Activated gamma-delta T cell (primary cell): Measurements from ENCODE around the gene ANKHD1.
"Not testable (repeated sequence)": the region's sequence is repeated elsewhere in the genome, so short reads cannot be mapped to it uniquely, and the experiment has no call there.

Source experiments
- DNase-seq: peaks from one replicate; lab custom pipeline; 2025; lab: John Stamatoyannopoulos, UW

The ANKHD1 gene

DNA sequence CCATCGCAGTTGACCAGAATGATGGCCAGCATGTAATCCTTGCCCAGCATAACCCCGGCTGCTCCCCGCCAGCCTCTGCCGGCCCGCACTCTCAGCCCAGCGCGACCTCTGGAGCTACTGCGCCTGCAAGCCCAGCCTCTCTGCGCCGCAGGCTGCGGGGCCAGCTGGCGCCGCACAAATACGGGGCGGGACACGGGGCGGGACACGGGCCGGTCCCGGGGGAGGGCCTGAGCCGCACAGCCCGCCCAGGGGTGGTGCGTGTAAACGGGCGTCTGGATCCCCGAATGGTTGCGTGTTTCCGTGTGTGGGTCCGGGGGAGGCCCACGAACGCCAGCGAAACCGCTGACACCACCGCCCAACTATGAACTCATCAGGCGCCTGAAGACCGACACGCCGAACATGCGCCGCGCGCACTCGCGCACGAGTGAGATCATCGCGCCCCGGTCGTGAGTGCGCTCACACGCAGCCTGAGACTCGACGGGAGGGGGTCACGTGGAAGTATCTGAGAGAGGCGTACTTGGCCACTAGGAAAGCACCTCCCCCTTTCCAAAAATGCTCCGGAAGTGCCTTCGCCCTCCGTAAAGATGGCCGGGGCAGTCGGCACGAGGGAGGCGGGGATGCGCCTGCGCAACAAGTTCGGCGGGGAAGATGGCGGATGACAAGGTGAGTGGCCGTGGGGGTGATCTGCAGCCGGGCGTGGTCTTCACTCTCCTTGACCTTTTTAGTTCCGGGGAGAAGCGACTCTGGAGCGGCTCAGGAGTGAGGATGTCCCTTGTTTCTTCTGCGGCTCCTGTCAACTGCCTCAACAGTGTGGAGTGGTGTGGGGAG is 162.8 kb downstream of the ANKHD1 start, which contains the start of the genes APBB3 and SLC35A4:
TSS of gene APBB3 (minus strand) at position 403 of the 828 bp plus-strand sequence. CDS start at position 50, 353 bp downstream.
TSS of gene SLC35A4 (plus strand) at position 633 of the 828 bp plus-strand sequence. CDS start 2,342 bp downstream, outside the sequence.
- DNase-seq: peak; percentile 99

DNA sequence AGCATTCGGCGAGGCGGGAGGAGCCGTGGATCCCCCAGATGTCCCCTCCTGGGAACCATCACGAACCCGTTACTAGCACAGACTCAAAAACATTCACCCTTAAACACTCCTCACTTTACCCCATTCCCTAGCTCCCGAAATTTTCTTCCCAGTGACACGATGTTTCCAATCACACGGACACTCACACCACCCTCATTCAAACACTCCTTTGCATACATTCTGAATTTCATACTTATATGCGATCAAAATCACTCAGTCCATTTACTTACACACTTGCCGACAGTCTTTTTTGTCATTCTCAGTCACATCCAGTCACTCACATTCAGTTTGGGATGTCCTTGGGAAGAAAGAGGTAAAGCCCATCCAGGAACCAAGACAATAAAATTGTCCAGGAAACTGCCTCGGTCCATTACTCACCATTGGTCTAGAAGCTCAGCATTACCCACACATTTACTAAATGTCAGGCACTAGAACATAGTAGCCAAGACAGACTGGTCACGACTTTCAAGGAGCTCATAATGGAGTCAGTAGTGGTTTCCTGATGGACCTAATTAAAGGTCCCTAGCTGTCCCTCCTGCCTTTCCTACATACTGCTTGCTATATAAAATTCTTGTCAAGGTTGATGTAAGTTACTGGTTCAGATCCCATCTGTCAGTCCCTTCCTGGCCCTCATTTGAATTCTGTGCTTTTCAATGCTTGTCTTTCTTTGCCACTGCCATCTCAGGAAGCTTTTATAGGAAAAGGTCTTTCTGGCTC is 163.6 kb downstream of the ANKHD1 start:
- DNase-seq: no peak

DNA sequence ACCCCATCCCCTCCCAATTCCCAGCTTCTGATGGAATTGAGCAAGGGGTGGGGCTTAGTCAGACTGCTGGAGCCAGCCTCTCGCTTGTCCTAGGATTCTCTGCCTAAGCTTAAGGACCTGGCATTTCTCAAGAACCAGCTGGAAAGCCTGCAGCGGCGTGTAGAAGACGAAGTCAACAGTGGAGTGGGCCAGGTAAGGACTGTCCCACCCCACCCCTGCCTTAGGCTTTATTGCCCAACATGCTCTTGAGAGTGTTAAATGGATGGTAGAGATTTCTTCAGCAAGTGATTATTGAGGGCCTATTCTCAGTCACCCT is 164.1 kb downstream of the ANKHD1 start:
- DNase-seq: no peak

DNA sequence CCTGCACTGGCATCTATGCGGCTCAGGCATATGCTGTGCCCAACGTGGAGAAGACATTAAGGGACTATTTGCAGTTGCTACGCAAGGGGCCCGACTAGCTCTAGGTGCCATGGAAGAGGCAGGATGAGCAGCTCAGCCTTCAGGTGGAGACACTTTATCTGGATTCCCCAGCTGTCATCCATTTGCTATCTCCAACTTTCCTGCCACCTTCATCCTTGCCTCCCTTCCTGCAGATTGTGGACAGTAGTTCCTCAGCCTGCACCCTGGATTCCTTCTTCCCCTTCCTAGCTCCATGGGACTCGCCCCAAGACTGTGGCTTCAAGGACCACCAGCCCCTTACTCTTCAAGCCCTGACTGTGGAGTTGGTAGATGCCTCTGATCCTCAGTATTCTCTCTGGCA is 165.0 kb downstream of the ANKHD1 start:
- no peak for DNase-seq

DNA sequence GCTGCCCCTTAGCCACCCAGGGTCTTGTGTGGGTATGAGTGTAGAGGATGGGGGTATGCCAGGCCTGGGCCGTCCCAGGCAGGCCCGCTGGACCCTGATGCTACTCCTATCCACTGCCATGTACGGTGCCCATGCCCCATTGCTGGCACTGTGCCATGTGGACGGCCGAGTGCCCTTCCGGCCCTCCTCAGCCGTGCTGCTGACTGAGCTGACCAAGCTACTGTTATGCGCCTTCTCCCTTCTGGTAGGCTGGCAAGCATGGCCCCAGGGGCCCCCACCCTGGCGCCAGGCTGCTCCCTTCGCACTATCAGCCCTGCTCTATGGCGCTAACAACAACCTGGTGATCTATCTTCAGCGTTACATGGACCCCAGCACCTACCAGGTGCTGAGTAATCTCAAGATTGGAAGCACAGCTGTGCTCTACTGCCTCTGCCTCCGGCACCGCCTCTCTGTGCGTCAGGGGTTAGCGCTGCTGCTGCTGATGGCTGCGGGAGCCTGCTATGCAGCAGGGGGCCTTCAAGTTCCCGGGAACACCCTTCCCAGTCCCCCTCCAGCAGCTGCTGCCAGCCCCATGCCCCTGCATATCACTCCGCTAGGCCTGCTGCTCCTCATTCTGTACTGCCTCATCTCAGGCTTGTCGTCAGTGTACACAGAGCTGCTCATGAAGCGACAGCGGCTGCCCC is 165.6 kb downstream of the ANKHD1 start:
- no peak for DNase-seq

DNA sequence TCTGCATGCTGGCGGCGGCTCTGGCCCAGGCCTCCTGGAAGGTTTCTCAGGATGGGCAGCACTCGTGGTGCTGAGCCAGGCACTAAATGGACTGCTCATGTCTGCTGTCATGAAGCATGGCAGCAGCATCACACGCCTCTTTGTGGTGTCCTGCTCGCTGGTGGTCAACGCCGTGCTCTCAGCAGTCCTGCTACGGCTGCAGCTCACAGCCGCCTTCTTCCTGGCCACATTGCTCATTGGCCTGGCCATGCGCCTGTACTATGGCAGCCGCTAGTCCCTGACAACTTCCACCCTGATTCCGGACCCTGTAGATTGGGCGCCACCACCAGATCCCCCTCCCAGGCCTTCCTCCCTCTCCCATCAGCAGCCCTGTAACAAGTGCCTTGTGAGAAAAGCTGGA is 166.2 kb downstream of the ANKHD1 start:
- no peak for DNase-seq

DNA sequence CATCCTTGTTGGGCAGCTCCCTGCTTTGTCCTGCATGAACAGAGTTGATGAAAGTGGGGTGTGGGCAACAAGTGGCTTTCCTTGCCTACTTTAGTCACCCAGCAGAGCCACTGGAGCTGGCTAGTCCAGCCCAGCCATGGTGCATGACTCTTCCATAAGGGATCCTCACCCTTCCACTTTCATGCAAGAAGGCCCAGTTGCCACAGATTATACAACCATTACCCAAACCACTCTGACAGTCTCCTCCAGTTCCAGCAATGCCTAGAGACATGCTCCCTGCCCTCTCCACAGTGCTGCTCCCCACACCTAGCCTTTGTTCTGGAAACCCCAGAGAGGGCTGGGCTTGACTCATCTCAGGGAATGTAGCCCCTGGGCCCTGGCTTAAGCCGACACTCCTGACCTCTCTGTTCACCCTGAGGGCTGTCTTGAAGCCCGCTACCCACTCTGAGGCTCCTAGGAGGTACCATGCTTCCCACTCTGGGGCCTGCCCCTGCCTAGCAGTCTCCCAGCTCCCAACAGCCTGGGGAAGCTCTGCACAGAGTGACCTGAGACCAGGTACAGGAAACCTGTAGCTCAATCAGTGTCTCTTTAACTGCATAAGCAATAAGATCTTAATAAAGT is 166.9 kb downstream of the ANKHD1 start:
- no peak for DNase-seq

DNA sequence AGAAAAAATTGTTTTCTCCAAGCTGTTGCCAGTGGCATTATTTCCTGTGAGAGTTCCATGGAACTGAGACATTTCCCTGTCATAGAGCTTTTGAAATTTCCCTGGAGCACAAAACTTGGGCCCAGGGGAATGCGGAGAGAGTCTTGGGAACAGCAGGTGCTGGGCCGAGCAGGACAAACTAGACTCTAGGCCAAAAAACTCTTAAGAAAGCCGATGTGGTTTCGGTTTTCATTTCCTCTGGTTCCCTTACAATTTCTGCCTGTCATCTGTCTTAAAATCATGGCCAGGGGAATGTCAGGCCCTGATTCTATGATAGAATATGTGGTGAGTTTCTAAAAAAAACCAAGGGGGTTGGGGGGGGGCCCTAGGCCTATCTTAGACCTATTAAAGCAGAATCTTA is 167.6 kb downstream of the ANKHD1 start:
- DNase-seq: no peak

DNA sequence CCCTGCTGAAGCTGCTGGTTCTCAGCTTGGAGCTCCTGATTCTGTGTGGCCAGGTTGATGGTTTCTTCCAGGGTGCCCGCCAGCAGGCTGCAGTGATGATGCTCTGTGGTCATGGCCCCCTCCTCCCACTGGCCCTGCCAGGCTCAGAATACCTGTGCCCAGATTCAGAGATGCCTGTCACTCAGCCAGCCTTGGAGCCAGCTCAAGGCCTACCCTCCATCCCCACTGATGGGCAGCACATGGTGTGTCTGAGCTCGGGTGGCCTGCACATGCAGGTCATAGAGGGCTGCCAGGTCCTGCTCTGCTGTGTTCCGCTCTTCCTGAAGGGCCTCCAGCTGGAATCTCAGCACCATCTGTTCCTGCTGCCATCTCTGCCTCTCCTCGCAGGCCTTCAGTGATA is 168.4 kb downstream of the ANKHD1 start:
- no peak for DNase-seq

DNA sequence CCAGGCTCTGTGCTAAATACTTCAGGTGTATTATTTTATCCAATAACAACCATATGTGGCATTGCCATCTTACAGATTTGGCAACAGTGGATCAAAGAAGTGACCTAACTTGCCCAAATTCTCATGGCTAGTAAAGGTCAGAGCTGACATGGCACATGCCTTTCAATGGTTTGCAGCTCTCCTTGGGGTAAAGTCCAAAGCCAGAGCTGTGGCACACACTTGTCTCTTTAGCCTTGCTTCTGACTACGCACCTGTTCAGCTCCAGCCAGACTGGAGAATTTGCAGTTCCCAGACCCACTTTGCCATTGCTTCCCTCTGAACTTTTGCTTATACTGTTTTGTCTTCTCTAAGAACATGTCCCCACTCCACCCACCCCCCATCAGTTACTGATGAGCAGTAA is 168.9 kb downstream of the ANKHD1 start:
- DNase-seq: no peak

DNA sequence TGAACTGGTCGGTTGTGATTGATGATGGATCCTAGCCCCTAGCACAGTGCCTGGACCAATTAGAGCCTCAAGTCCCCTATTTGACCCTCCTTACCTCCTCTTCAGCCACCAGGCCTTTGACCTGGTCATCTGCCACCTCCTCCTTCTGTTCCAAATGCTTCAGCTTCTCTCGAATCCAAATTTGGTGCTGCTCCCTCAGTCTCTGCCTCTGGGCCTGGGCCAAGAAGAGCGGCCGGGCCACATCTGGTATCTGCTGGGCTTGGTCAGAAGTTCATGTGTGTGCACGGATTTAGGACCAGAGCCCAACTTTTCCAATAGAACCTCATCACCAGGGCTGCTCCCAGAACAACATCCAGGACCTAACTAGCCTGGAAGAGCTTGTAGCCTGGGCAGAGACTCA is 169.5 kb downstream of the ANKHD1 start:
- DNase-seq: no peak

DNA sequence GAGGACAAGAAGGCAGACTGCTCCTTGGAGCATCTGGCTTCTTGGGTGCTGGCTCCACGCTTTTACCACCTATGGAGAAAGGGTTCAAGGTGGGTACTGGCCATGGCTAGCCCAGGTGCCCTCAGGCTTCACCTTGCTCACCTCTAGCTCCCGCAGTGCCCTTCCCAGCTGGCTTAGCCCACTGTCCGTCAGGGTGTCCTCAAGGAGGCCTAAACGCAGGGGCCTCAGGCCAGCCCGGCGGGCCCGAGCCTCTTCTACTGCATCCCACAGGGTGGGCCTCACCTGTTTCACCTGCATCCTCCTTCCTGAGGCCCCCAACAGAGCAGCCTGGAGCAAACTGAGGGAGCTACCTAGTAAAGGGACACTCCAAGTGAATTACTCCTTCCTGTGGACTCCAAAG is 172.1 kb downstream of the ANKHD1 start:
- no peak for DNase-seq

DNA sequence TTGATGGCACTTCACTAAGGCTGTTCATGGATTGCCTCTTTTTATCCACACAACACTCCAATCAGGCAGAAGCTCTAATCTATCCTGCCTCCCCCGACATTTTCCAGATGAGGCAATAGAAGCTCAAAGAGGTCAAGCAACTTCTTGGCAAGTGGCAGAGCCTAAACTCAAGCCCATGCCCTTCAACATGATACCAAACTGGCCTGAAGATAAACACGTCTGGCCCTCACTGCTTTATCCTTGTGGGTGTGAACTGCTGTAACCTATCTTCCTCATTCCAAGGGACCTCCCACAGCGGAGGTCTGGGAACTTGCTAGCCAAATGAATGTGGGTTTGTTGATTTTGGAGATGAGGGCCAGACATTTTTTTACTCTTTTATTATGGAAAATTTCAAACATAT is 172.5 kb downstream of the ANKHD1 start:
- DNase-seq: no peak

DNA sequence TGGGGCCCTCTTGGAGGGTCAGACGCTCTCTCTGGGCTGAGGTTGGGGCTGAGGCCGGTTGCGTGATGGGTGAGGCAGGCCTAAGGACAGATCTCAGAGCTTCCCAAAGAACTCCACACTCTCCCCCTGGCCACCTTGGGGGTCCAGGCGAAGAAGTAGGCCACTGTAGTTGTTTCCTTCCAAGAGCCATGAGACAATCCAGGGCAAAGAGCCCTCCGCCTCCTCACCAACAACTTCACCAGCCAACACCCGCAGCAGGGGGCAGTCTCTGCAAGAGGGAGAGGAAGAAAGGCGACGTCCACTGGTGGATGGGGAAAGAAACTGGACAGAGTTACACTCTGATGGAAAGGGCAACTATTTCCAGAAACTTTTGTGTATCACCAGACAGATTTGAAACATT is 173.7 kb downstream of the ANKHD1 start:
- no peak for DNase-seq

DNA sequence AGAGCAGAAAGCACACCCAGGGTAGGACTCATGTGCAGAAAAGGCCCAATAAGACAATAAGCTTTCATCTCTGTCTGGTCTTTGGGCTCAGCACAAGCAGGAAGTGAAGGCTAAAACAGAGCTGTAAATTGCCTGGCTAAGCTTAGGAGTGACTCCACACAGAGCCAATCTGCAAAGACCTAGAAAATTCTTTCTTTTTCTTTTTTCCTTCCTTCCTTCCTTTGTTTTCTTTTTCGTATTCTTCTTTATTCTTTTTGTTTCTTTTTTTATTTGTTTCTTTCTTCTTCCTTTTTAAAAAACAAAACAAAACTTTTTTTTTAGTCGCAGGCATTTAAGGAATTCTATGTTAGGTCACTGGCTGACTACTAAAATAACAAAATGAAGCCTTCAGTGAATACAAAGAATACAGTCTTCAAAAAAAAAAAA is 175.2 kb downstream of the ANKHD1 start:
- DNase-seq: no peak

DNA sequence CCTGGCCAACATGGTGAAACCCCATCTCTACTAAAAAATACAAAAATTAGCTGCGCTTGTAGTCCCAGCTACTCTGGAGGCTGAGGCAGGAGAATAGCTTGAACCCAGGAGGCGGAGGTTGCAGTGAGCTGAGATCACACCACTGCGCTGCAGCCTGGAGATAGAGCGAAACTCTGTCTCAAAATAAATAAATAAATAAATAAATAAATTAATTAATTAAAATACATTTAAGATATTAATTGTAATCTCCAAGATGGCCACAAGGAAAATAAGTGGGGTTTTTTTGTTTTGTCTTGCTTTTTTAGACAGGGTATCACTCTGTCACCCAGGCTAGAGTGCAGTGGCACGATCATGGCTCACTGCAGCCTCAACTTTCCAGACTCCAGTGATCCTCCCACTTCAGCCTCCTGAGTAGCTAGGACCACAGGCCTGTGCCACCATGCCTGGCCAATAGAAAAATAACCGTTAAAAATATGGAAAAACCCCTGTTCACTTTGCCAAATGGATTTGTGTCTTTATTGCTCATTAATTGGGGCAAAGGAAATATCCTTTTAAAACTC is 177.6 kb downstream of the ANKHD1 start:
- not testable (repeated sequence) for DNase-seq

DNA sequence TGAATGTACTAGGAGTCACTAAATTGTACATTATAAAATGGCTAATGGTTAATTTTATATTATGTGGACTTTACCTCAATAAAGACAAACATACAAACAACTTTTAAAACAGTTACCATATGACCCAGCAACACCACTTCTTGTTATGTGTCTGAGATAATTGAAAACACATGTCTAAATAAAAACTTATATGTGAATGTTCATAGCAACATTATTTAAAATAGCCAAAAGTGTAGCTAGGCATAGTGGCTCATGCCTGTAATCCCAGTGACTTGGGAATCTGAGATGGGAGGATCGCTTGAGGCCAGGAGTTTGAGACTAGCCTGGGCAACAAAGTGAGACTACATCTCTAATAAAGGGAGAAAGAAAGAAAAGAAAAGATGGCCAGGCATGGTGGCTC is 185.9 kb downstream of the ANKHD1 start:
- DNase-seq: no peak

DNA sequence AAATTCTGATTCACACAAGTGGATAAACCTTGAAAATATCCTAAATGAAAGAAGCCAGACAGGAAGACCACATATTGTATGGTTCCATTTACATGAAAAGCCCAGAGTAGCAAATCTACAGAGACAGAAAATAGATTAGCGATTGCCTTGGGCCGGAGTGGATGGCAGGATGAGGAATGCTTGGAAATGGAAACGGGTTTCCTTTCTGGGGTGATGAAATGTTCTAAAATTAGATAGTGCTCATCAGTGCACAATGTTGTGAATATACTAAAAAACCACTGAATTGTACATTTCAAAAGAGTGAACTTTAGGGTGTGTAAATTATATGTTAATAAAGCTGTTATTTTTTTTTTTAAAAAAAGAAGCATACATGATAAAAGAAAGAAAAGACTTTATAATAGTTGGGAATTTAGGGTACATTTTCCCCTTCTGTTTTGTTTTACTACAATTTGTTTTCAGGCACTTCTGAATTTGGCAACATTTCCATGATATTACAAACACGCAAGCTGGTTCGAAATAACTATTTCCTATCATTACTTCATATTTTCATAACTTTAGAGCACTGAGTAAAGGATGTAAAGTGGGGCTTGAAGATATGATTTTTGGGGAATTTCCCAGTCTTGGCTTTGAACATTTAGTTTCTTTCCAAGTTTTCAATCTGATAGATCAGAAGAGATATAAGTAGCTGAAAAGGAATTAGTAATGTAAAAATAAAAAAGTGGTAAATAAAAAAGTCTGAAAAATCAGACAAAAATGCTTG is 186.9 kb downstream of the ANKHD1 start:
- no peak for DNase-seq
